GM19372 (cell line): ENCODE results near the gene SLC34A1.

ENCODE experiments used
- ATAC-seq: cut with Tn5 transposase; IDR thresholded peaks from one replicate; pipeline ENCODE4 v1.9.1; 2021; ENCODE audit warnings: mild to moderate bottlenecking, low read depth, moderate library complexity; ENCODE audit not compliant: unreplicated experiment

SLC34A1 gene

DNA sequence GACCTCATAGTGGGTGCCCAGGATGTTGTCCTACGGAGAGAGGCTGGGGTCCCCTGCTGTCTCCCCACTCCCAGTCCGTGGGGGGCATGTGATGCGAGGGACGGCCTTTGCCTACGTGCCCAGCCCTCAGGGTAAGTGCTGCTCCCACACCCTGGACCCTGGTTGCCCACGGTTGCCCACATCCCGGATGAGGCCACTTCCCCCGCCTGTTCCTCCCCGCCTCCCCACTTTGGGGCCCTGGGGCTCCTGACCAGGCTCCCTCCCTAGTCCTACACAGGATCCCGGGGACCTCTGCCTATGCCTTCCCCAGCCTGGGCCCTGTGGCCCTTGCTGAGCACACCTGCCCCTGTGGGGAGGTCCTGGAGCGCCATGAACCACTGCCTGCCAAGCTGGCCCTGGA, 1.5 kb downstream of the SLC34A1 start:
- no peak for ATAC-seq

DNA sequence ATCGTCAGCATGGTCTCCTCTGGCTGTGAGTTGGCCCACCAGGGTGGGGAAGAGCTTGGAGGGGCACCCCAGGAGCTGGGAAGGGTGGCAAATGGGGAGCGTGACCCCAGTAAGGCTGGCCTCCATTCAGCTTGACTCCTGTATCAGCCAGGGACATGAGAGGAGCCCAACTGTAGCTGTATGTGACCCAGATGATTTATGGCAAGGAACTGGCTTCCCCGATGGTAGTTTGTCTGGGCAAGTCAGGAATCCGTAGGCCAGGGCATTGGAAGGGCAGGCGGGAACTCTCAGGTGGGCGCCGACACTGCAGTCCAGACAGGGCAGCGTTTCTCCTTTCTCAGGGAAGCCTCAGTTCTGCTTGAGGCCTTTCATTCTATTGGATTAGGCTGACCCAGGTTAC, 2.3 kb downstream of the SLC34A1 start:
- no peak for ATAC-seq

DNA sequence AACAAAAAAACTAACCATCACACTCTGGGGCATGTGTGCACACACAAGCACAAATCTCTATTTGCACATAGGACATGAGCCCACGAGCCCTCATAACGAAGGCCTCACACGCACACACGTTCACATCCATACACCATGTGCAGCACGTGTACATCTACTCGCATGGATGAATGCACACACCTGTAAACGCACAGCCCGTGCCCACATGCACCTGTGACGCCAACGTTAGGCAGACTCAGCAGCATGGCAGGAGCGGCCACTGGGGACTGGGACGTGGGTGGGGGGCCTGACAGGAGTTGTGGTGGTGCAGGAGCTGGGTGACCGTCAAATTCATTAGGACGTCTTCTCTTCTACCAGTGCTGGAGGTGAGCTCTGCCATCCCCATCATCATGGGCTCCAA, 3.2 kb downstream of the SLC34A1 start:
- ATAC-seq, result no peak

DNA sequence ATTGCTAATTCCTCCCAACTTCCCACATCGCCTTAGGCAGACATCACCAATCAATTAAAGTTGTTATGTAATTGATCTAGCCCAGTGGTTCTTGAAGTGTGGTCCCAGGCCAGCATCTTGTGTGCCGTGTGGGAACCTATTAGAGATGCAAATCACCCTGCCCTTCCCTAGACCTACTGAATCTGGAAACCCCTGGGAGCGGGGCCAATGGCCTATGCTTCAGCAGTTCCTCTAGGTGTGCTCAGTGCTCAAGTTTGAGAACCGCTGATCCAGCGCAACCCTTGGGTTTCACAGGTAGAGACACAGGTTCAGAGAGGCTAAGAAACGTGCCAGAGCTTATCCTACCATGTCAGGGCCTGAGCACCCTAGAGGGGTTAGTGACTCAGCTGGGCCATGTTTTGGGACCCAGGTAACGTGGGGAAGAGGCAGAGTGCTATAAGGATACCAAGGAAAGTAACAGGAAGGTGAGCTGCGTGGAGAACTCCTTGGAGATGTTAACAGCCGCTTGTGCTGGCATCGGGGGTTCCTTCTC, 4.4 kb downstream of the SLC34A1 start:
- no peak for ATAC-seq

DNA sequence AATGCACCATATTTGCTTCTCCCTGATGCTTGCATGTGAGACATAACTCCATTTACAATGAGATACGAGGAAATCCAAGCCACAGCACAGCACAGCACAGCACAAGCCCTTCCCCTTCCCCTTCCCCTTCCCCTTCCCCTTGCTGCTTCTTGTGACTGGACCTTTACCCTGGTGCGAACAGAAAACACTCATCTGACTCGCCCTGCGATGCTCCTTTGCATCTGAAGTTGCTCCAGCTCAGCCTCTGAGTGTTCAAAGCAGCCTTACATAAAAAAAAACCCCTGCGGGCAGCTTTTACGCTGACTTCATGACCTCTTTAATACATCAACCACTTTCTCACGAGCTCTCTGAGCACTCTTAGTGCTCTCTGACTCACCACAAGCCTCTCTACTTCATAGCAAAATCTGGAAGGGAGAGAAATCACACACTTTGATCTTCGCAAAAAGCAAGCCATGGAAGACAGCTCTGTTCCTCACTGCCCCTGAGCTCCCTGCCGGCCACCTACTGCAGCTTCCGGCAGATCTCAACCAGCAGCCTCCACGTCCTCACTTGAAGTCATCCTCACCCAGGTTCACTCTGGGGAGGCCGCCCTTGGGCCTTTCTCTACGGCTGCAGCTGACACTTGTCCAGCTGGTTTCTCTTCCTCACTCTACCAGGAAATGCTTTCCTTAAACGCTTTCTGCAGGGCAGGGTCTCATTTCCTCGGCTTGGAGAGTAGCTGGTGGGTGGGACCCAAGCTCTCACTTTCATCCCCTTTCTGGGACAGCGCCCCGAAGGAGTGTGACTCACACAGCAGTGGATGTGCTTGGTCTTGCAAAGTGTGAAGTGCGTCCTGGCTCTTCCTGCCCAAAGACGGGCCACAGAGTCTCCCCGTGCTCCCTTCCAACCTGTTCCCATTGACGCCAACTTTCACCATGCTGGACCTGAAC, 5.3 kb downstream of the SLC34A1 start:
- ATAC-seq, result peak; percentile 51

DNA sequence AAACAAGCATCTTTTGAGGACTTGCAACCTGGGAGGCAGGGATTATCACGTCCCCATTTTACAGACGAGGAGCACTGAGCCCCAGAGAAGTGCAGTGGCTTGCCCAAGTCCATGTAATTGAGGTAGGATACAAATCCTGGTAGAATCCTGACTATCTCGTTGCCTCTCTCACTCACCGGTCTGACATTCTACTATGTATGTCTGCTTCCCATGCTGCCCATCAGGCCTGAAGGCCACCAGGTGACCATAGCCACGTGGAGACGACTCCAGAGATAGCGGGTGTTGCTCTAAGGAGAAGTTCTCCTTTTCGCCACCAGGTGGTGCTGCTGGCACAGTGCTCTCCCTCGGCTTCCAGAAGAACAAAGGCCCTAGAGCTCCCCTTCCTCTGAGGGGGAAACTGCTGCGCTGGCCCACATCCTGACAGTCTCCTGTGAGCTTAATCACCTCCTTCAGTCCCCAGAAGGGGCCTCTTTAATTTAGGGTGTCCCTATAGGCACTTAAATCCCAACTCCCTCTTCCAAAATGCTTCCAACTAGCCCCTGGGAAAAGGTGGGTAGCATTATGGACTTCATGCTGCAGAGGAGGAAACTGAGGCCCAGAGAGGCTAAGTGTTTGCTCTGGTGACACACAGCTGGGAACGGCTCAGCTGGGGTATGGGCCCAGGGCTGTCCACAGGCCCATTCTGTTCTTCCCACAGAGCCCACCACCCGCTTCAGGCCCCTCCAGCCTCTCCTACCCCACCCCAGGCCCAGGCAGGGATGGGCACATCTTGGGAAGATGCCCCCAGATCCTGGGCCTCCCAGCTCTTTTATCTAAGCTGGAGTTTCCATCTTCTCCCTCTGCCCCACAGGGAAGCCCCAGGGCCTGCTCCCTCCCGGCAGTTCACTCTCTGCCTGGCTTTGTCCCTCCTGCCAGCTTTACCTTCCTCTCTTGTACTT, 6.4 kb downstream of the SLC34A1 start:
- peak; percentile 58 for ATAC-seq

DNA sequence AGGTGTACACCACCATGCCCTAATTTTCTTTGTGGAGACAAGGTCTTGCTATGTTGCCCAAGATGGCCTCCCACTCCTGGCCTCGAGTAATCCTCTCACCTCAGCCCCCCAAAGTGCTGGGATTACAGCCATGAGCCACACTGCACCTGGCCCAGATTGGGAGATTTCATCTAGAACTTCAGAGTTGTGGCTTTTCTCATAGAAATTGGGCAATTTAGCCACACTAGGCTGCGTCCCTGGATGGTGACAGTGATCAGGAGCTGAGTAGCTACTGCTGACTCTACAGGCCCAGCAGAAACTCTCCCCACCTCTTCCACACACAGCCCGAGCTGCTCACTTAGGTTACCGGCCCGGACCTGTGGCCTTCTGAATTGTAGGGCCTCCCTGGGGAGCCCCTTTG, 8.5 kb downstream of the SLC34A1 start:
- no peak for ATAC-seq

DNA sequence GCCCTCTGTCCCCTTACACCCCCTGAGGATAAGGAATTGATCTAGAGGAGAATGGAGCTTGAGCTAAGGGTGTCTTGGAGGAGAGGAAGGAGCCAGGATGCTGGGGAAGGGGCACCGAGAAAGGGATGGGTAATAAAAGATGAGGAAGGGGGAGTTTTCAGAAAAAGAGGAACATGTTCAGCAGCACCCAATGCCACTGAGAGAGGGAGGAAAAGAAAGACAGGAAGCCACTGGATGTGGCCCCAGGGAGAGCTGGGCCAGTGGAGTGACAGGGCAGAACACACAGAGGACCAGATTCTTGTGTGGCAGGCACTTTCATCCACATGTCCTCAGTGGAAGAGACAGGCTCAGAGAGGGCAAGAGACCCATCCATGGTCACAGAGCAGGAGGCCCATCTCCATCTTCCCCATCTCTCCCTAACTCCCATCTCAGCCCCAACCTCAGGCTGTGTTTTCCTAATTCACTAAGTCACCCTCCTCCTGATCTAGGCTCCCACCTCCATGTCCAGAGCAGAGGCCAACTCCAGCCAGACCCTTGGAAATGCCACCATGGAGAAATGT, 9.1 kb downstream of the SLC34A1 start:
- no peak for ATAC-seq

DNA sequence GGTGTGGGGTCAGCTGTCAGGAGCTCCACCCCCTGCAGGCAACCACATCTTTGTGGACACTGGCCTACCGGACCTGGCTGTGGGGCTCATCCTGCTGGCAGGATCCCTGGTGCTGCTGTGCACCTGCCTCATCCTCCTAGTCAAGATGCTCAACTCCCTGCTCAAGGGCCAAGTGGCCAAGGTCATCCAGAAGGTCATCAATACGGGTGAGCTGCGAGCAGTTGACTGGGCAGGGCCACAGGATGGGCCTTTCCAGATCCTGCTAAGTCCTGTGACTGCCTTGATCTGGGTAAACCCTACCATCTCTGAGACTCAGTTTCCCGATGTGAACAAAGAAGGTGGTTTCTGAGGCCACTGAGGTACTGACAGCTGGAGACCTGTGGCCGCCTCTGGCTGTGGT, 9.8 kb downstream of the SLC34A1 start:
- ATAC-seq, result no peak

DNA sequence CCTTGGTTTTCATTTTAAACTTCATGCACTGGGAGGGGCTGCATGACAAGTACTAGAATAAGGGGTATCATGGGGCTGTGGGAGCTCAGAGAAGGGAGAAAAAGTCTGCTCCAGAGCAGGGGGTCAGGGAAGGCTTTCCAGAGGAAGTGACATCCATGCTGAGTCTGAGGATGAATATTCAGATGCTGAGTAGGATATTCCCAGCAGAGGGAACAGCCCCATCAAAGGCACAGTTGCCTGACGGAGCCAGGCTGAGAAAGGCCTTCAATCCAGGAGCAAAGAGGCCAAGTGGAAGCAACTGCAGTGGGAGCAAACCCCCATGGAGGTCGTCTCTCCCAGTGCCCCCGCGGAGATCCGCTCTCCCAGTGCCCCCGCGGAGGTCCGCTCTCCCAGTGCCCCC, 11.8 kb downstream of the SLC34A1 start:
- ATAC-seq, result no peak

DNA sequence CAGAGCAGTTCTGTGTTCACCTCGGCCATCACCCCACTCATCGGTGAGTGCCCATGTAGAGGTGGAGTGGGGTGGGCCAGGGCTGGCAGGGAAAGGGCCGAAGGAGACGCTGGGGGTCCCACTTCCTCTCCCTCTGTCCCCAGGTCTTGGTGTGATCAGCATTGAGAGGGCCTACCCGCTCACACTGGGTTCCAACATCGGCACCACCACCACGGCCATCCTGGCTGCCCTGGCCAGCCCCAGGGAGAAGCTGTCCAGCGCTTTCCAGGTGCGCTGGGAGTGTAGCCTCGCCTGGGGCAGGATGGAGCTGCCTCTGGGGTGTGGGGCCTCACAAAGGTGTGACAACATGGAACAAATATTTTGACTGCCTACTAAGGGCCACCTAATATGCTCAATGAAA, 12.6 kb downstream of the SLC34A1 start:
- ATAC-seq, result no peak

DNA sequence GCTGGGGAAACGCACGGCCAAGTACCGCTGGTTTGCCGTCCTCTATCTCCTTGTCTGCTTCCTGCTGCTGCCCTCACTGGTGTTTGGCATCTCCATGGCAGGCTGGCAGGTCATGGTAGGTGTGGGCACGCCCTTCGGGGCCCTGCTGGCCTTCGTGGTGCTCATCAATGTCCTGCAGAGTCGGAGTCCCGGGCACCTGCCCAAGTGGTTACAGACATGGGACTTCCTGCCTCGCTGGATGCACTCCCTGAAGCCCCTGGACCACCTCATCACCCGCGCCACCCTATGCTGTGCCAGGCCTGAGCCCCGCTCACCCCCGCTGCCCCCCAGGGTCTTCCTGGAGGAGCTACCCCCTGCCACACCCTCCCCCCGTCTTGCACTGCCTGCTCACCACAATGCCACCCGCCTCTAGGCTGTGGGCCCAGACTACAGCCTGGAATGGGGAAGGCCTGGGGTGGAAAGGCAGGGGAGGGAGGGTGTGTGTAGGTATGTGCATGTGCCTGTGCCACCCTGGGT, 13.7 kb downstream of the SLC34A1 start:
- no peak for ATAC-seq

DNA sequence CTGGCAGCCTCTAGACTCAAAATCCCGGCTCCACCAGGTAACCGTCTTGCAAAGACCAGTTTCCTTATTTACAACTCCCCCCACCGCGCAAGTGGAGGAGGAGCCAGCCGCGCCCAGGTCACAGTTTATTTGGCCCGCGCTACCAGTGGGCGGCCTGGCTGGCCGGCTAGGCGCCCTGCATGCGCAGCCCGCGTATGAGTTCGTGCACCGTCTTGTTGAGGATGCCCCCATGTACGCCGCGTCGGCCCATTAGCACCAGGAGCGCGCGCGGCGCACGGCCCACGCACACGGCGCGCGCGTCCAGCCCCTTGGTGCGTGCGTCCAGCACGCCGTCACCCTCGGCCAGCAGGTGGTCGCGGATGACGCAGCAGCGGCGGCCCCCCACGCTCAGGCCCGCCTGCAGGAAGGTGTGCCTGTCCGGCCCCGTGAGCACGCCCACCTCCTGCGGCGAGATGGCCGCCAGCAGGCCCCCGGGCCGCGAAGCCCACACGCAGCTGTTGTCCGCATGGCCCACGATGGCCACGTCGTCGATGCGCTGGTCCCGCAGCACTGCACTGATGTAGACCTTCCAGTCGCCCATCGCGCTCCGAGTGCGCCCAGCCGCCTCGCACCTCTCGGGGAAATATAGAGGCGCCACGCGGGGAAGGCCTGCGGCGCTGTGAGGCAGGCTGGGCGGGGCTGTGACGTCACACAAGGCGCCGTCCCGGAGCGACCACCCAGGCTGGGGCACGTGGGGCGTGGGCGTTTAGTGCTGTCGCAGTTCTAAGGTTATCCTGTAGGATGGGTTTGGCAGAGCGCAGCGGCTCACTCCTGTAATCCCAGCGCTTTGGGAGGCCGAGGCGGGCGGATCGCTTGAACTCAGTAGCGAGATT, 16.0 kb downstream of the SLC34A1 start, which contains the start of gene PFN3:
Gene PFN3, minus strand, starts transcription at position 665 of the 872 bp plus-strand sequence. Its CDS starts 85 bp downstream, at position 580.
- no peak for ATAC-seq

DNA sequence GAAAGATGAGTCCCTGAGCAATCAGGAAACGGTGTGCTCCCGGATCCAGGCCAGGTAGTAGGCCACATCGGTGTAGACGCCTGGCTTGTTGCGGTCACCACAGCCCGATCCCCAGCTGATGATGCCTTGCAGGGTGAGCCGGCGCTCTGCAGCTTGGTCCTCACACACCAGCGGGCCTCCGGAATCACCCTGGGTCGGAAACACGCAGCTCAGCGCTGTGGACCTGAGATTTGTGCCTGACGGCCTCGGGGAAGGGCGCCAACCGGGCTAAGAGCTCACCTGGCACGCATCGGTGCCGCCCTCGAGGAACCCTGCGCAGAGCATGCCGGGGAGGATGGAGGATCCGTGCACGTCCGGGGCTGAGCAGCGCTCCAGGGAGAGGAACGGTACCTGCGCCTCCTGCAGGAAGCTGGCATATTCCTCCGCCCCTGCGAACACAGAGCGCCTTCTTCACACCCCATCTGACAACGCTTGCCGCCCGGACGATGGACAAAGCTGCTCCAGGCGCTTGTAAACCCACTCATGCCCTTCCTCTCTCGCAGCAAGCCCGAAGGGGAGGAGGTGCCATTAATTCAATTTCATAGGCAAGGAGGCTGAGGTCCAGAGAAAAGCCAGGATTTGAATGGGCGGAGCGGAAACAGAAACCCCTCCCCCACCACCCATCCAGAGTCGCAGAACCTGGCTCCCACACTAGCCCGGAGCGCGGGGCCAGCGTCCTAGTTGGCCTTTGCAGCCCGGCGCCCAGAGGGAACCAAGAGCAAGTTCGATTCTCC, 18.2 kb downstream of the SLC34A1 start:
- no peak for ATAC-seq

DNA sequence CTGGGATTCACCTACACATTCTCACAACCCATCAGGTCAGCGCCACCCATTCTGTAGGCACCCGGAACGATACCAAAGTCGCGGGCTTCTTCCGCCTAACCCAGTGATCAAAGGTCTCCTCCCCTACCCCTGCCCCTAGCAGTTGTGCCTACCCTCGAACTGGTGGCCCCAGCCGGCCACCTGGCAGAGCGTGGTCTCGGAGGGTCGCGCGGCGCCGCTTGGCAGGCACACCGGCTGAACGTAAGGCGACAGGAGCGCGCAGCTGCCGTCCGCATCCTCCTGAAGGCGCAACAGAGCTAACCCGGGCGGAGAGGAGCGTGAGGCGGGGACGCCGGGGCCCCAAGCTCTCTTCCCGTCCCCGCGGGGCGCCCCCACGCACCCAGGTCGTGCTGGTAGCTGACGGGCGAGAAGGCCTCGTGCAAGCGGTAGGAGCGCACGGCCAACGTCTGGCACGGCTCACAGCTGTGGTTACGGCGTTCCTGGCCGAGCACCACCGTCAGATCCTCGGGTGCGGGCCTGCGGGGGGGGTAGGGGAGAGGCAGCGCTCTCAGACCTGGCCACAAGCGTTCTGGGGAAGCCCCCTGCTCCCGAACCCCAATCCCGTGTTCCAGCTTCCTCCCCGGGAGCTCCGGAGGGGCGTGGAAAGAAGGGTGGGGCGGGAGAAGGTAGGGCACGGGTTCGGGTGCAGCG, 19.0 kb downstream of the SLC34A1 start:
- ATAC-seq, result peak; percentile 21

DNA sequence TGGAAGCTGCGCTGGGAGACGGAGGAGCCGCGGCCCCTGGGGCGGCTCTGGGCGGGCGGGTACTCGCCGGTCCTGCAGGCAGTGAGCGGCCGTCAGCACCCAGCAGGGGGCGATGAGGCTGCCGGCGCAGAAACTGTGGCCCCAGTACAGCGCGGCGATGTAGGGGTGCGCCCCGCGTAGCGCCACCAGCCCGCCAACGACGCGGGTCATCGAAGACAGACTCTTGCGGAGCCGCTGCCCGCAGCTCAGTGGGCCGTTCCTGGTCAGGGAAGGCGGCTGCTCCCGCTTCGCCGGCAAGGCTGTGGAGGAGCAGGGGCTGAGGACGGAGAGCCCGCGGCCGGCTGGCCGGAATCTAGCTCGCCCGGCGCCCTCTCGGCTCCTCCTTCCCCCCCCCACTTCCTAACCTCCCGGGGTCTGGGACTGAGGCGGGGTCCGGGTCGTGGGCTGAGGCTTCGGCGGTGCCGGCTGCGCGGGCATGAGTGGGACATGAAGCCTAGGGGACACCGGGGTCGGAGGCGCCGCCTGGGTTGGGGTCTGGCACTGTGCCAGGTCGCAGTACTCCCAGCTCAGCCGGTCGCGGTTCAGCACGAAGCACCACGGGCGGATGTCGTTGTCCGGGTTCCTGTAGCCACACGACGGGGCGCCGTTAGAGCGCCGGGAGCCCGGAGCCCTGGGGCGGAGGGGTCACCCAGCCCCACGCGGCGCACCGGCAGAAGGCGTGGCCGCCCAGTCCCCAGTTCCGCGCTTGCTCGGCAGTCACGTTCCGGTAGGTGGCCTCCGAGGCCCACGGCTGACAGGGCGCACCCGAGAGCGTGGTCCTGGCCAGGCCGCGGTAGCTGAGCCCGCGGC, 19.8 kb downstream of the SLC34A1 start:
- peak; percentile 79 for ATAC-seq

DNA sequence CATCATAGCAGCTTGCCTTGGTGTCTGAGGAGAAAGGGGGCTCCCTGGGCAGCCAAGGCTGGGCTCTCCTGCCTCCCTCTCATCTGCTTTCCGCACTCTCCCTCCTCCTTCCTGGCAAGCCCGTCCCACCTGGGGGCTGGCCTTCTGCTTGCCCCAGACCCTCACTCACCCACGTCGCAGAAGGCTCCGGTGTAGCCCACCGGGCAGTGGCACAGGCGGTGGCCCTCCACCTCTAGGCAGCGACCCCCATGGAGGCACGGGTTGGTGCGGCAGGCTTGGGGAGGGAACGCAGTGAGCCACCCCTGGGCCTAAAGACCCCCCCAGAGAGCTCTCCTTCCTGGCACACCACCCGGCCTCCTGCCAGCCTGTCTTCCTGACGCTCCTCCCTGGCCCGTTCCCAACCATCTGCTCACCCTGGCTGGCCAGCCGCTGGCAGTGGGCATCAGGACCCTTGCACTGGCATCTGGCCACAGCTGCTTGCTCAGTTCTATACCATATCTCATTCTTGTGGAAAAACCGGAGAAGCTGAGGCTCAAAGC, 20.5 kb downstream of the SLC34A1 start:
- ATAC-seq, result no peak
